ENCODE results near the gene MRPS6. TPM values are rescaled to one million over a fixed set of nuclear protein-coding genes. Genes with fewer than 3 reads are reported as not detected.

MRPS6 gene
- total RNA-seq, 1 experiment from 2014 or later, result 55.1 TPM

DNA sequence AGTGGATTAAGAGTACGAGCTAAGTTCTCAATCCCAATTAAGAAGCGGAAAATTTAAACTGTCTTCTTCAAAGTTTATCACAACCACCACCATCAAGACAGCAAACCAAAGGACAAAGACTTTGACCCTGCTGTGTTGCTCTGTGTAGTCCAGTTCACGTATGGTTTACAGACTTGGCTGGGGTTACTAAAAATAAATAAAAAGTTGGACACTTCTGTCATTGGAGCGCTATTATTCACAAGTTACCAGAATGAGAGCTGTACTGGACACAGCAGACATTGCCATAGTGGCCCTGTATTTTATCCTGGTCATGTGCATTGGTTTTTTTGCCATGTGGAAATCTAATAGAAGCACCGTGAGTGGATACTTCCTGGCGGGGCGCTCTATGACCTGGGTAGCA, 21.6 kb downstream of the MRPS6 start:
- no peaks in the 10 kb centered on the region for H3K27me3 ChIP-seq (ENCODE audit: insufficient read depth, low read length)
- no peak overlapping the region for H3K27ac ChIP-seq (ENCODE audit: low read depth, low read length)
- no peak overlapping the region for H3K4me3 ChIP-seq (replicated peaks in 1 of 2; ENCODE audit: low read depth in 1 of 2, low read length in 2 of 2)
- CTCF ChIA-PET, result no interaction called here
- H3K36me3 ChIP-seq (ENCODE audit: control insufficient read depth in 1 of 2, insufficient read depth in 2 of 2, low read length in 2 of 2), result peaks cover 0 to 3% of the 10 kb centered on the region in 2 experiments; a peak in 1 of 4 replicates
- RAD21 ChIA-PET (ENCODE audit: low non-redundant PET in 1 of 2, low total read pairs in 2 of 2, uncharacterized antibody in 2 of 2, unreplicated experiment in 2 of 2), result no interaction called here
- H3K9me3 ChIP-seq (ENCODE audit: control insufficient read depth in 1 of 2, insufficient read depth in 1 of 2, low read depth in 1 of 2, low read length in 2 of 2), result no peaks in the 10 kb centered on the region
- POLR2A ChIA-PET, result no interaction called here
- H2AFZ ChIP-seq (ENCODE audit: low read depth, low read length, poor library complexity, severe bottlenecking), result no peak overlapping the region
- no TSS peak for BruUV-seq (replicated peaks)
- peaks cover 7% of the 10 kb centered on the region for H4K20me1 ChIP-seq (ENCODE audit: insufficient read depth)
- intact Hi-C loops (cut with micrococcal nuclease), result no loop called here
- ATAC-seq (no peak), DNase-seq (ENCODE audit: low read depth, low spot score) (no peak)
- no peaks in the 10 kb centered on the region for H3K9me2 ChIP-seq (ENCODE audit: insufficient read depth)
- no peak overlapping the region for H3K4me2 ChIP-seq (ENCODE audit: low read length)
- no peak overlapping the region for H3K9ac ChIP-seq (ENCODE audit: low read length)
- H3K4me1 ChIP-seq (ENCODE audit: control insufficient read depth in 1 of 2, insufficient read depth in 2 of 2, low read length in 2 of 2), result no peaks in the 10 kb centered on the region
- TF ChIP-seq FOSL1 (IDR thresholded peaks at IDR 0.05; ENCODE audit: low read depth) (no peak), RAD21 (IDR thresholded peaks at IDR 0.05; ENCODE audit: low read depth) (no peak), JUND (IDR thresholded peaks at IDR 0.05) (no peak), EZH2phosphoT487 (IDR thresholded peaks at IDR 0.05; ENCODE audit: borderline replicate concordance) (no peak), POLR2A (IDR thresholded peaks at IDR 0.05; ENCODE audit: borderline replicate concordance, extremely low read depth, insufficient read depth, insufficient read length) (no peak), CBX3 (IDR thresholded peaks at IDR 0.05; ENCODE audit: low read depth) (no peak), CEBPB (IDR thresholded peaks at IDR 0.05; ENCODE audit: low read depth) (no peak), YY1 (IDR thresholded peaks at IDR 0.05; ENCODE audit: extremely low read depth, insufficient replicate concordance, low read depth, low read length) (no peak), SRF (IDR thresholded peaks at IDR 0.05; ENCODE audit: low read depth) (no peak), ZNF274 (IDR thresholded peaks at IDR 0.05; ENCODE audit: low read depth, low read length) (no peak), SIN3A (IDR thresholded peaks at IDR 0.05; ENCODE audit: low read depth) (no peak), ELF1 (IDR thresholded peaks at IDR 0.05; ENCODE audit: borderline replicate concordance, low read depth) (no peak), EZH2 (IDR thresholded peaks at IDR 0.05) (no peak), ZFX (IDR thresholded peaks at IDR 0.05) (no peak)
- TF ChIP-seq, protein P1, sequence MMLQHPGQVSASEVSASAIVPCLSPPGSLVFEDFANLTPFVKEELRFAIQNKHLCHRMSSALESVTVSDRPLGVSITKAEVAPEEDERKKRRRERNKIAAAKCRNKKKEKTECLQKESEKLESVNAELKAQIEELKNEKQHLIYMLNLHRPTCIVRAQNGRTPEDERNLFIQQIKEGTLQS (IDR thresholded peaks at IDR 0.05), result no peak
- TF ChIP-seq, protein P2, sequence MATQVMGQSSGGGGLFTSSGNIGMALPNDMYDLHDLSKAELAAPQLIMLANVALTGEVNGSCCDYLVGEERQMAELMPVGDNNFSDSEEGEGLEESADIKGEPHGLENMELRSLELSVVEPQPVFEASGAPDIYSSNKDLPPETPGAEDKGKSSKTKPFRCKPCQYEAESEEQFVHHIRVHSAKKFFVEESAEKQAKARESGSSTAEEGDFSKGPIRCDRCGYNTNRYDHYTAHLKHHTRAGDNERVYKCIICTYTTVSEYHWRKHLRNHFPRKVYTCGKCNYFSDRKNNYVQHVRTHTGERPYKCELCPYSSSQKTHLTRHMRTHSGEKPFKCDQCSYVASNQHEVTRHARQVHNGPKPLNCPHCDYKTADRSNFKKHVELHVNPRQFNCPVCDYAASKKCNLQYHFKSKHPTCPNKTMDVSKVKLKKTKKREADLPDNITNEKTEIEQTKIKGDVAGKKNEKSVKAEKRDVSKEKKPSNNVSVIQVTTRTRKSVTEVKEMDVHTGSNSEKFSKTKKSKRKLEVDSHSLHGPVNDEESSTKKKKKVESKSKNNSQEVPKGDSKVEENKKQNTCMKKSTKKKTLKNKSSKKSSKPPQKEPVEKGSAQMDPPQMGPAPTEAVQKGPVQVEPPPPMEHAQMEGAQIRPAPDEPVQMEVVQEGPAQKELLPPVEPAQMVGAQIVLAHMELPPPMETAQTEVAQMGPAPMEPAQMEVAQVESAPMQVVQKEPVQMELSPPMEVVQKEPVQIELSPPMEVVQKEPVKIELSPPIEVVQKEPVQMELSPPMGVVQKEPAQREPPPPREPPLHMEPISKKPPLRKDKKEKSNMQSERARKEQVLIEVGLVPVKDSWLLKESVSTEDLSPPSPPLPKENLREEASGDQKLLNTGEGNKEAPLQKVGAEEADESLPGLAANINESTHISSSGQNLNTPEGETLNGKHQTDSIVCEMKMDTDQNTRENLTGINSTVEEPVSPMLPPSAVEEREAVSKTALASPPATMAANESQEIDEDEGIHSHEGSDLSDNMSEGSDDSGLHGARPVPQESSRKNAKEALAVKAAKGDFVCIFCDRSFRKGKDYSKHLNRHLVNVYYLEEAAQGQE (IDR thresholded peaks at IDR 0.05; ENCODE audit: low read depth), result no peak
- TF ChIP-seq, protein P3, sequence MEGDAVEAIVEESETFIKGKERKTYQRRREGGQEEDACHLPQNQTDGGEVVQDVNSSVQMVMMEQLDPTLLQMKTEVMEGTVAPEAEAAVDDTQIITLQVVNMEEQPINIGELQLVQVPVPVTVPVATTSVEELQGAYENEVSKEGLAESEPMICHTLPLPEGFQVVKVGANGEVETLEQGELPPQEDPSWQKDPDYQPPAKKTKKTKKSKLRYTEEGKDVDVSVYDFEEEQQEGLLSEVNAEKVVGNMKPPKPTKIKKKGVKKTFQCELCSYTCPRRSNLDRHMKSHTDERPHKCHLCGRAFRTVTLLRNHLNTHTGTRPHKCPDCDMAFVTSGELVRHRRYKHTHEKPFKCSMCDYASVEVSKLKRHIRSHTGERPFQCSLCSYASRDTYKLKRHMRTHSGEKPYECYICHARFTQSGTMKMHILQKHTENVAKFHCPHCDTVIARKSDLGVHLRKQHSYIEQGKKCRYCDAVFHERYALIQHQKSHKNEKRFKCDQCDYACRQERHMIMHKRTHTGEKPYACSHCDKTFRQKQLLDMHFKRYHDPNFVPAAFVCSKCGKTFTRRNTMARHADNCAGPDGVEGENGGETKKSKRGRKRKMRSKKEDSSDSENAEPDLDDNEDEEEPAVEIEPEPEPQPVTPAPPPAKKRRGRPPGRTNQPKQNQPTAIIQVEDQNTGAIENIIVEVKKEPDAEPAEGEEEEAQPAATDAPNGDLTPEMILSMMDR (IDR thresholded peaks at IDR 0.05 in 2 of 3, conservative IDR thresholded peaks at IDR 0.05 in 1 of 3; ENCODE audit: borderline replicate concordance in 1 of 3, insufficient read depth in 1 of 3, low read depth in 2 of 3, low read length in 2 of 3), result no peak
- TF ChIP-seq, protein P4, sequence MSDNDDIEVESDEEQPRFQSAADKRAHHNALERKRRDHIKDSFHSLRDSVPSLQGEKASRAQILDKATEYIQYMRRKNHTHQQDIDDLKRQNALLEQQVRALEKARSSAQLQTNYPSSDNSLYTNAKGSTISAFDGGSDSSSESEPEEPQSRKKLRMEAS (IDR thresholded peaks at IDR 0.05), result no peak
- H3K79me2 ChIP-seq (ENCODE audit: insufficient read depth, low read length), result peaks cover 97% of the 10 kb centered on the region
